H9 (cell line): ENCODE results near the gene DNASE1. TPM values are rescaled to one million over a fixed set of nuclear protein-coding genes. Genes with fewer than 3 reads are reported as not detected.

ENCODE experiments used
- DNase-seq: peaks from one replicate; pipeline ENCODE4 v3.0.0-alpha.2; 2017
- H2AFZ ChIP-seq: one replicate; pipeline ENCODE4 v1.6.1; 2013; ENCODE audit warnings: mild to moderate bottlenecking, low read length, control low read depth, moderate library complexity
- H2AK5ac ChIP-seq: 2 replicates; pipeline ENCODE4 v1.6.1; 2013; ENCODE audit warnings: low read length, control low read depth, mixed read lengths; ENCODE audit not compliant: insufficient read length
- H2BK120ac ChIP-seq: one replicate; pipeline ENCODE4 v1.6.1; 2013; ENCODE audit warnings: low read depth, mild to moderate bottlenecking, low read length, control low read depth, inconsistent platforms; ENCODE audit not compliant: poor library complexity, severe bottlenecking
- H2BK12ac ChIP-seq: 2 replicates; pipeline ENCODE4 v1.6.1; 2013; ENCODE audit warnings: low read length, control low read depth, mixed read lengths, low read depth; ENCODE audit not compliant: insufficient read length
- H2BK15ac ChIP-seq: 2 replicates; pipeline ENCODE4 v1.6.1; 2013; ENCODE audit warnings: low read depth, low read length, control low read depth
- H2BK20ac ChIP-seq: one replicate; pipeline ENCODE4 v1.6.1; 2013; ENCODE audit warnings: low read depth, mild to moderate bottlenecking, low read length, control low read depth, inconsistent platforms; ENCODE audit not compliant: poor library complexity, severe bottlenecking
- H2BK5ac ChIP-seq: 2 replicates; pipeline ENCODE4 v1.6.1; 2013; ENCODE audit warnings: low read length, control low read depth, mixed read lengths; ENCODE audit not compliant: insufficient read length
- H3K14ac ChIP-seq: 2 replicates; pipeline ENCODE4 v1.6.1; 2013; ENCODE audit warnings: low read length, control low read depth; ENCODE audit not compliant: insufficient read depth
- H3K18ac ChIP-seq: 2 replicates; pipeline ENCODE4 v1.6.1; 2013; ENCODE audit warnings: low read depth, mild to moderate bottlenecking, mixed read lengths, low read length, control low read depth; ENCODE audit not compliant: insufficient read length
- H3K23ac ChIP-seq: 2 replicates; pipeline ENCODE4 v1.6.1; 2013; ENCODE audit warnings: low read length, control low read depth, mixed read lengths, low read depth; ENCODE audit not compliant: insufficient read length
- H3K23me2 ChIP-seq: 2 replicates; pipeline ENCODE4 v1.6.1; 2013; ENCODE audit warnings: low read depth, mild to moderate bottlenecking, mixed read lengths, low read length, control low read depth; ENCODE audit not compliant: insufficient read length, poor library complexity, severe bottlenecking
- H3K27ac ChIP-seq: 2 replicates; pipeline ENCODE4 v1.5.1; 2013; ENCODE audit warnings: low read length, control low read depth, mixed read lengths, low read depth; ENCODE audit not compliant: insufficient read length
- H3K27me3 ChIP-seq: 2 replicates; pipeline ENCODE4 v1.6.1; 2013; ENCODE audit warnings: low read length, control low read depth, inconsistent platforms; ENCODE audit not compliant: insufficient read depth
- H3K4ac ChIP-seq: 2 replicates; pipeline ENCODE4 v1.6.1; 2013; ENCODE audit warnings: low read depth, mild to moderate bottlenecking, control low read depth, inconsistent platforms, low read length, moderate library complexity
- H3K4me1 ChIP-seq: 2 replicates; pipeline ENCODE4 v1.6.1; 2013; ENCODE audit warnings: low read length, control low read depth, inconsistent platforms; ENCODE audit not compliant: insufficient read depth
- H3K4me2 ChIP-seq: 2 replicates; pipeline ENCODE4 v1.6.1; 2013; ENCODE audit warnings: low read length, control low read depth, mixed read lengths; ENCODE audit not compliant: insufficient read length, insufficient read depth
- H3K56ac ChIP-seq: 2 replicates; pipeline ENCODE4 v1.6.1; 2013; ENCODE audit warnings: low read depth, mild to moderate bottlenecking, mixed read lengths, low read length, control low read depth; ENCODE audit not compliant: insufficient read length
- H3K79me1 ChIP-seq: 2 replicates; pipeline ENCODE4 v1.6.1; 2013; ENCODE audit warnings: low read depth, mild to moderate bottlenecking, moderate library complexity, low read length, control low read depth, inconsistent platforms; ENCODE audit not compliant: insufficient read depth, poor library complexity, severe bottlenecking
- H3K79me2 ChIP-seq: 2 replicates; pipeline ENCODE4 v1.6.1; 2013; ENCODE audit warnings: low read length, control low read depth, inconsistent platforms; ENCODE audit not compliant: insufficient read depth
- H3K9ac ChIP-seq: 2 replicates; pipeline ENCODE4 v1.6.1; 2013; ENCODE audit warnings: low read length, control low read depth, mixed read lengths; ENCODE audit not compliant: insufficient read length; ENCODE audit errors: extremely low read depth
- H3K9me3 ChIP-seq: one replicate; pipeline ENCODE4 v1.6.1; 2013; ENCODE audit warnings: low read depth, low read length, inconsistent platforms; ENCODE audit not compliant: control insufficient read depth
- H3T11ph ChIP-seq: one replicate; pipeline ENCODE4 v1.6.1; 2013; ENCODE audit warnings: mild to moderate bottlenecking, low read length, control low read depth, inconsistent platforms
- H4K20me1 ChIP-seq: one replicate; pipeline ENCODE4 v1.6.1; 2013; ENCODE audit not compliant: control insufficient read depth, insufficient read length, insufficient read depth
- H4K5ac ChIP-seq: 2 replicates; pipeline ENCODE4 v1.6.1; 2013; ENCODE audit warnings: low read depth, mild to moderate bottlenecking, mixed read lengths, low read length, control low read depth; ENCODE audit not compliant: insufficient read length
- H4K8ac ChIP-seq: replicated peaks from 2 replicates; pipeline ENCODE4 v1.6.1; 2013; ENCODE audit warnings: low read length, control low read depth, mixed read lengths, low read depth; ENCODE audit not compliant: insufficient read length
- H4K91ac ChIP-seq: 2 replicates; pipeline ENCODE4 v1.6.1; 2013; ENCODE audit warnings: low read depth, mild to moderate bottlenecking, moderate library complexity, mixed read lengths, low read length, control low read depth; ENCODE audit not compliant: insufficient read length
- H3K27ac Mint-ChIP-seq, 3 experiments: 2 replicates in 2 of 3; 3 replicates in 1 of 3; pipeline ENCODE4 v1.8.0; 2020 to 2021; ENCODE audit warnings: mixed read lengths in 3 of 3, mild to moderate bottlenecking in 1 of 3, moderate library complexity in 1 of 3
- H3K27me3 Mint-ChIP-seq: 2 replicates; pipeline ENCODE4 v1.8.0; 2021; ENCODE audit warnings: low read depth, mild to moderate bottlenecking, moderate library complexity, mixed read lengths
- H3K36me3 Mint-ChIP-seq, 3 experiments: 2 replicates in 2 of 3; 3 replicates in 1 of 3; pipeline ENCODE4 v1.8.0; 2020 to 2021; ENCODE audit warnings: low read depth in 3 of 3, mixed read lengths in 3 of 3; ENCODE audit not compliant: insufficient read depth in 1 of 3
- H3K4me1 Mint-ChIP-seq, 2 experiments: 2 replicates each; pipeline ENCODE4 v1.8.0; 2020; ENCODE audit warnings: mixed read lengths in 2 of 2
- H3K4me3 Mint-ChIP-seq, 2 experiments: 2 replicates in 1 of 2; 3 replicates in 1 of 2; pipeline ENCODE4 v1.8.0; 2020 to 2021; ENCODE audit warnings: mild to moderate bottlenecking in 2 of 2, mixed read lengths in 2 of 2, moderate library complexity in 1 of 2
- H3K9me3 Mint-ChIP-seq, 2 experiments: 2 replicates in 1 of 2; 3 replicates in 1 of 2; pipeline ENCODE4 v1.8.0; 2020; ENCODE audit warnings: mild to moderate bottlenecking in 2 of 2, mixed read lengths in 2 of 2, moderate library complexity in 1 of 2
- CTCF ChIP-seq: fragments of 200-600 bp; sonication (generic); conservative IDR thresholded peaks from 3 replicates; pipeline ENCODE4 v1.8.0; 2021; ENCODE audit warnings: antibody characterized with exemption, mild to moderate bottlenecking
- WGBS: extraction: QIAGEN DNeasy Blood & Tissue Kit; methylation state at CpG from one replicate; pipeline ENCODE4 v1.1.7; 2013; ENCODE audit warnings: missing lambda C conversion rate, low lambda C conversion rate, mixed read lengths; ENCODE audit not compliant: insufficient read length; ENCODE audit errors: extremely low coverage; 5-methylcytosine and 5-hydroxymethylcytosine counted together
- total RNA-seq: library from RNA; stranded (reverse); gene quantifications from 2 replicates; pipeline ENCODE4 v1.2.1, GENCODE V29; 2021

DNASE1 gene
- total RNA-seq, 1 experiment from 2014 or later = 10.1 TPM

- no peak overlapping the region for H3K27ac ChIP-seq
- H3K4me2 ChIP-seq = no peak overlapping the region
- peaks cover 42 to 45% of the 10 kb centered on the region in 2 experiments for H3K4me1 Mint-ChIP-seq
Observed at GRCh38 chr16:3646348-3646920, 8.1 kb upstream of the DNASE1 start.

More at GRCh38 chr16:3646348-3646920, 8.1 kb upstream of the DNASE1 start:
- H3K27me3 ChIP-seq = no peaks in the 10 kb centered on the region
- H3K4ac ChIP-seq = no peak overlapping the region
- no peak overlapping the region for H4K5ac ChIP-seq
- H2BK5ac ChIP-seq = no peak overlapping the region
- peaks cover 3% of the 10 kb centered on the region for H3K4me1 ChIP-seq
- no peaks in the 10 kb centered on the region for H3K9me3 ChIP-seq
- H3K14ac ChIP-seq = no peak overlapping the region
- no CpG with 5 or more reads among the region's 15 CpGs for WGBS
- H3K56ac ChIP-seq = no peak overlapping the region
- Mint-ChIP-seq H3K27me3 (no peaks in the 10 kb centered on the region), H3K36me3 (peaks cover 0 to 4% (median under 1%) of the 10 kb centered on the region in 3 experiments; a peak in 5 of 7 replicates), H3K9me3 (no peaks in the 10 kb centered on the region), H3K27ac (peak overlapping the region; percentile 93 to 98 (median 98); a peak in 5 of 7 replicates), H3K4me3 (peak overlapping the region in 1 of 2 experiments; percentile 25; a peak in 1 of 5 replicates)
- H3K23me2 ChIP-seq = no peaks in the 10 kb centered on the region
- H3T11ph ChIP-seq = no peak overlapping the region
- H3K79me2 ChIP-seq = no peaks in the 10 kb centered on the region
- TF ChIP-seq CTCF = no peak
- DNase-seq = no peak
- peak overlapping the region; percentile 15 for H3K18ac ChIP-seq
- no peak overlapping the region for H3K23ac ChIP-seq
- no peak overlapping the region for H2BK20ac ChIP-seq
- H2BK15ac ChIP-seq = no peak overlapping the region
- H3K9ac ChIP-seq = no peak overlapping the region
- no peaks in the 10 kb centered on the region for H3K79me1 ChIP-seq
- no peak overlapping the region for H4K8ac ChIP-seq
- H2BK12ac ChIP-seq = no peak overlapping the region
- H2AFZ ChIP-seq = no peak overlapping the region
- peak overlapping the region; percentile 24 for H4K91ac ChIP-seq
- H4K20me1 ChIP-seq = no peaks in the 10 kb centered on the region
- H2BK120ac ChIP-seq = no peak overlapping the region
- no peak overlapping the region for H2AK5ac ChIP-seq
